ENCODE results near the gene UGT2B17. TPM values are rescaled to one million over a fixed set of nuclear protein-coding genes. Genes with fewer than 3 reads are reported as not detected.

The UGT2B17 gene
- polyA plus RNA-seq, 1 of the 3 experiments (the other 2 are of a cell fraction): not detected

- no peak for TF ChIP-seq USF2 (IDR thresholded peaks at IDR 0.05; ENCODE audit: borderline replicate concordance, low read depth, low read length)
- TF ChIP-seq NFIC (IDR thresholded peaks at IDR 0.05; ENCODE audit: borderline replicate concordance): no peak
Observed at GRCh38 chr4:68490826-68491457, 85.2 kb downstream of the UGT2B17 start (continued).

GRCh38 chr4:68489338-68489737, 86.8 kb downstream of the UGT2B17 start:
- Histone ChIP-seq H3K4me3 (ENCODE audit: low read depth in 2 of 2, low read length in 1 of 2) (no peak overlapping the region), H3K4me1 (ENCODE audit: control insufficient read depth in 1 of 2, insufficient read depth in 2 of 2, low read depth in 1 of 2, low read length in 1 of 2) (no peaks in the 10 kb centered on the region), H2AFZ (ENCODE audit: low read depth) (no peak overlapping the region), H3K9me3 (no peaks in the 10 kb centered on the region), H4K20me1 (ENCODE audit: insufficient read depth) (no peaks in the 10 kb centered on the region), H3K79me2 (ENCODE audit: insufficient read depth) (no peaks in the 10 kb centered on the region), H3K9me2 (no peaks in the 10 kb centered on the region), H3K4me2 (no peak overlapping the region), H3K36me3 (replicated peaks in 1 of 2; ENCODE audit: control insufficient read depth in 1 of 2, insufficient read depth in 2 of 2, low read length in 1 of 2) (no peaks in the 10 kb centered on the region), H3K9ac (no peak overlapping the region), H3K27me3 (ENCODE audit: insufficient read depth) (no peaks in the 10 kb centered on the region; the same call in 1 of the 2 replicates), H3F3A (replicated peaks; ENCODE audit: insufficient read depth) (no peaks in the 10 kb centered on the region), H3K27ac (ENCODE audit: low read depth in 2 of 2, low read length in 1 of 2) (no peak overlapping the region)
- POLR2A ChIA-PET: no interaction called here
- 26% methylated on average over 4 of the region's 5 CpGs for WGBS (ENCODE audit: low lambda C conversion rate)
- no peak for TF ChIP-seq GATA2 (CRISPR knock-in tag; IDR thresholded peaks at IDR 0.05)
- no peak for TF ChIP-seq TCF12 (IDR thresholded peaks at IDR 0.05)
- no peak for TF ChIP-seq TAF1 (IDR thresholded peaks at IDR 0.05; ENCODE audit: borderline replicate concordance, low read depth, low read length)
- no peak for TF ChIP-seq RAD21 (IDR thresholded peaks at IDR 0.05; ENCODE audit: low read length)
- TF ChIP-seq MEF2A (IDR thresholded peaks at IDR 0.05; ENCODE audit: borderline replicate concordance, low read depth): no peak
- no peak for TF ChIP-seq SMC3 (IDR thresholded peaks at IDR 0.05; ENCODE audit: low read depth, low read length)
- no peak for TF ChIP-seq PBX3 (IDR thresholded peaks at IDR 0.05)
- TF ChIP-seq FOXJ3 (CRISPR knock-in tag; IDR thresholded peaks at IDR 0.05): no peak
- TF ChIP-seq JUND (IDR thresholded peaks at IDR 0.05): no peak
- TF ChIP-seq YY1 (IDR thresholded peaks at IDR 0.05; ENCODE audit: low read depth): no peak
- no peak for TF ChIP-seq EP300 (IDR thresholded peaks at IDR 0.05; ENCODE audit: borderline replicate concordance in 1 of 2, low read depth in 1 of 2, low read length in 1 of 2)
- TF ChIP-seq CTCF (IDR thresholded peaks at IDR 0.05): no peak
- no peak for TF ChIP-seq FOSL2 (IDR thresholded peaks at IDR 0.05; ENCODE audit: borderline replicate concordance, low read depth)
- TF ChIP-seq NFIC (IDR thresholded peaks at IDR 0.05; ENCODE audit: borderline replicate concordance): no peak
- no peak for TF ChIP-seq NRF1 (IDR thresholded peaks at IDR 0.05; ENCODE audit: low read depth, low read length)
- no peak for TF ChIP-seq POLR2AphosphoS5 (IDR thresholded peaks at IDR 0.05; ENCODE audit: low read depth, low read length)
- no peak for TF ChIP-seq IRF3 (IDR thresholded peaks at IDR 0.05; ENCODE audit: low read depth, low read length)
- CTCF ChIA-PET: interaction anchor here (1.0 to 1.5 kb wide), 2 partner anchors 9 to 465 kb away, joined by 3 to 10 read pairs; no protein-coding TSS in a partner anchor
- DNase-seq: no peak

Other genes with a start within 250 kb of the UGT2B17 start
- 21.0 and 31.3 TPM in 2 replicates for gene YTHDC1, start 226.2 kb downstream of the UGT2B17 start, polyA plus RNA-seq (2012; rRNA removed)
- not detected in 2 replicates for gene TMPRSS11E, start 128.9 kb downstream of the UGT2B17 start, polyA plus RNA-seq (2012; rRNA removed)
- gene UGT2B15, start 94.3 kb upstream of the UGT2B17 start, polyA plus RNA-seq (2012; rRNA removed): not detected in 2 replicates
- gene UGT2B10, start 239.7 kb upstream of the UGT2B17 start, polyA plus RNA-seq (2012; rRNA removed): not detected in 2 replicates

Measured in SK-N-SH (cell line).